ENCODE data around the gene IPCEF1.
"Not testable (repeated sequence)": the region's sequence is repeated elsewhere in the genome, so short reads cannot be mapped to it uniquely, and the experiment has no call there.

Gene IPCEF1

GRCh38 chr6:154370545-154370944 lies 13.9 kb upstream of the IPCEF1 start:
- DNase-seq = no peak

- DNase-seq = no peak
These were observed 11.5 kb upstream of the IPCEF1 start for GRCh38 chr6:154367839-154368695.

- DNase-seq = no peak
These were observed 10.7 kb upstream of the IPCEF1 start for GRCh38 chr6:154367336-154367735.

- DNase-seq = no peak
These were observed 7.2 kb upstream of the IPCEF1 start for GRCh38 chr6:154363821-154364220.

GRCh38 chr6:154361476-154361875 lies 4.9 kb upstream of the IPCEF1 start:
- DNase-seq = no peak

GRCh38 chr6:154360476-154360875 lies 3.9 kb upstream of the IPCEF1 start:
- DNase-seq = no peak

- DNase-seq = no peak
These were observed 3.1 kb upstream of the IPCEF1 start for GRCh38 chr6:154359679-154360078.

- no peak for DNase-seq
These were observed 2.6 kb upstream of the IPCEF1 start for GRCh38 chr6:154359161-154359574.

- no peak for DNase-seq
These were observed 1.5 kb upstream of the IPCEF1 start for GRCh38 chr6:154358019-154358545.

GRCh38 chr6:154356113-154356512 lies 490 bp downstream of the IPCEF1 start:
- no peak for DNase-seq

GRCh38 chr6:154354265-154354777 lies 2.3 kb downstream of the IPCEF1 start:
- no peak for DNase-seq

GRCh38 chr6:154353626-154354025 lies 3.0 kb downstream of the IPCEF1 start:
- no peak for DNase-seq

GRCh38 chr6:154352898-154353585 lies 3.6 kb downstream of the IPCEF1 start:
- DNase-seq = no peak

GRCh38 chr6:154350293-154350692 lies 6.3 kb downstream of the IPCEF1 start:
- DNase-seq = no peak

GRCh38 chr6:154347981-154348380 lies 8.6 kb downstream of the IPCEF1 start:
- DNase-seq = no peak

- DNase-seq = no peak
These were observed 10.8 kb downstream of the IPCEF1 start for GRCh38 chr6:154345811-154346210.

- DNase-seq = no peak
These were observed 12.9 kb downstream of the IPCEF1 start for GRCh38 chr6:154343473-154344308.

- DNase-seq = no peak
These were observed 14.7 kb downstream of the IPCEF1 start for GRCh38 chr6:154341871-154342270.

GRCh38 chr6:154341336-154341735 lies 15.3 kb downstream of the IPCEF1 start:
- no peak for DNase-seq

- no peak for DNase-seq
These were observed 19.1 kb downstream of the IPCEF1 start for GRCh38 chr6:154337406-154338005.

GRCh38 chr6:154334147-154334546 lies 22.5 kb downstream of the IPCEF1 start:
- not testable (repeated sequence) for DNase-seq

- no peak for DNase-seq
These were observed 24.9 kb downstream of the IPCEF1 start for GRCh38 chr6:154331750-154332149.

All from 8988T (cell line).